ENCODE results near the gene FOXP1. TPM values are rescaled to one million over a fixed set of nuclear protein-coding genes. Genes with fewer than 3 reads are reported as not detected.

Gene FOXP1
- total and polyA plus RNA-seq, 8 donors: 12.3 to 215 (median 117) TPM

DNA sequence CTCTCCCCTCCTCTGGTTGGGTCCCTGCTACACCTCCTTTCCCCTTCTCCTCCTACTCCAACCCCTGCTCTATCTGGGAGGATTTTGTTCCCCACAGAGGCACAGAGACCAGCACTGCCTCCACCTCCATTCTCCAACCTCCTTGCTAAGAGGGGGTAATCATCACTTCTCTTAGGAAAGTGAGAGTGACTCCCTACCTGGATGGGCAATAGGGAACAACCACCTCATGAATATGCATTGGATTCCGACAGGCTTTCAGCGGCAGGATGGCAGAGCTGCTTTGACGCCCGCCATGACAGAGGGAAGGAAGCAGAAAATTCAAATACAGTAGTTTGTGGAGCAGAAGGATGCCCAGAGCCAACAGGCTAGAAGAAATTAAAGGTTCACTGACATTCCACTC, 656.3 kb downstream of the FOXP1 start:
- Histone ChIP-seq H3K4me3 (no peak overlapping the region), H3K9me3 (no peaks in the 10 kb centered on the region), H3K27me3 (no peaks in the 10 kb centered on the region), H3K4me1 (no peaks in the 10 kb centered on the region), H3K27ac (no peak overlapping the region), H3K36me3 (no peaks in the 10 kb centered on the region)
- intact Hi-C loops (cut with DNase I; ENCODE audit: low total_unique reads): no loop called here
- WGBS, 5 donors: 91 to 98% (median 98%) methylated on average over 4 of the region's 4 CpGs
- no peak for DNase-seq
- TF ChIP-seq EP300 (IDR thresholded peaks at IDR 0.05): no peak
- TF ChIP-seq, protein P1, sequence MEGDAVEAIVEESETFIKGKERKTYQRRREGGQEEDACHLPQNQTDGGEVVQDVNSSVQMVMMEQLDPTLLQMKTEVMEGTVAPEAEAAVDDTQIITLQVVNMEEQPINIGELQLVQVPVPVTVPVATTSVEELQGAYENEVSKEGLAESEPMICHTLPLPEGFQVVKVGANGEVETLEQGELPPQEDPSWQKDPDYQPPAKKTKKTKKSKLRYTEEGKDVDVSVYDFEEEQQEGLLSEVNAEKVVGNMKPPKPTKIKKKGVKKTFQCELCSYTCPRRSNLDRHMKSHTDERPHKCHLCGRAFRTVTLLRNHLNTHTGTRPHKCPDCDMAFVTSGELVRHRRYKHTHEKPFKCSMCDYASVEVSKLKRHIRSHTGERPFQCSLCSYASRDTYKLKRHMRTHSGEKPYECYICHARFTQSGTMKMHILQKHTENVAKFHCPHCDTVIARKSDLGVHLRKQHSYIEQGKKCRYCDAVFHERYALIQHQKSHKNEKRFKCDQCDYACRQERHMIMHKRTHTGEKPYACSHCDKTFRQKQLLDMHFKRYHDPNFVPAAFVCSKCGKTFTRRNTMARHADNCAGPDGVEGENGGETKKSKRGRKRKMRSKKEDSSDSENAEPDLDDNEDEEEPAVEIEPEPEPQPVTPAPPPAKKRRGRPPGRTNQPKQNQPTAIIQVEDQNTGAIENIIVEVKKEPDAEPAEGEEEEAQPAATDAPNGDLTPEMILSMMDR (IDR thresholded peaks at IDR 0.05): no peak
- no peak for TF ChIP-seq POLR2A (IDR thresholded peaks at IDR 0.05)
- TF ChIP-seq POLR2AphosphoS5 (IDR thresholded peaks at IDR 0.05): no peak

DNA sequence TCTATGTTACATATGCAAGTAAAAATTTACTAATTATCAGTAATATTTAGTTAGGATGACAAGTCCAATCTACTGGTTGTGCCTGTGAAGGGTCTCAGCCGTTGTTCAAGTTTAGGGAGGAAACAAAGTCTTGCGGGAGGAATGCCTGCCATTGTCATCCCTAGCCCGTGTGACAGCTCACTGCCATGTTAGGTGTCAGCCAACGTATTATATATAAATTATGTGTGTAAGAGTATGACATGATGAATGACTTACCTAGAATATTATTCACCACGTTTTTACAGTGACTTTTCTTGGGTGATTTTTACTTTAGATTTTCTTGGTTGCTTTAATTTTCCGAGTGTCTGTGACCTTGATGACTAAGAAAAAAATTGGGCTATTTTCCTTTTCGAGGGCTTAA, 656.7 kb downstream of the FOXP1 start:
- no peak for TF ChIP-seq POLR2AphosphoS5 (IDR thresholded peaks at IDR 0.05)
- TF ChIP-seq, protein P1 (IDR thresholded peaks at IDR 0.05): no peak
- TF ChIP-seq POLR2A (IDR thresholded peaks at IDR 0.05): no peak
- no peak for TF ChIP-seq EP300 (IDR thresholded peaks at IDR 0.05)

DNA sequence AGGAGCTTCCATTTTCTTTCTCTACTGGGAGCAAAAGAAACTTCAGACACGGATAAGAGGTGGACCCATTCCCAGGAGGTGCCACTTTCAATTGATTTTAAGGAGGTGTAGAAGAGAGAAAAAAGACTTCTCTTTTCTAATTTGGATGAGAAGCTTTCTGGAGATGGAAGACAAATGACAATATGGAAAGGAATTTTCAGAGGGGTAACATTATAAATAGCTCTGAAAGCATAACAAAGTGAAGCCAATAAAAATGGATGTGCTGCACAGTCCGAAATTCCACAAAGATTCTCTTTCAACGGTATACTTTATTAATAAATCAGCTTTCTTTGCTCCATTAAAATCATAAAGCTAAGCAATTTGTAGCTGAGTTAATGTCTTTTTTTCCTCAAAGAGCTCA, 663.9 kb downstream of the FOXP1 start:
- H3K4me1 ChIP-seq: no peaks in the 10 kb centered on the region

More for the DNA sequence above, 656.7 kb downstream of the FOXP1 start:
- DNase-seq: no peak
- intact Hi-C loops (cut with DNase I; ENCODE audit: low total_unique reads): no loop called here
- H3K27me3 ChIP-seq: no peaks in the 10 kb centered on the region
- H3K4me3 ChIP-seq: no peak overlapping the region
- H3K36me3 ChIP-seq: no peaks in the 10 kb centered on the region
- no peaks in the 10 kb centered on the region for H3K9me3 ChIP-seq
- no peaks in the 10 kb centered on the region for H3K4me1 ChIP-seq
- H3K27ac ChIP-seq: no peak overlapping the region
- WGBS, 5 donors: 81 to 86% (median 84%) methylated on average over 7 of the region's 7 CpGs

DNA sequence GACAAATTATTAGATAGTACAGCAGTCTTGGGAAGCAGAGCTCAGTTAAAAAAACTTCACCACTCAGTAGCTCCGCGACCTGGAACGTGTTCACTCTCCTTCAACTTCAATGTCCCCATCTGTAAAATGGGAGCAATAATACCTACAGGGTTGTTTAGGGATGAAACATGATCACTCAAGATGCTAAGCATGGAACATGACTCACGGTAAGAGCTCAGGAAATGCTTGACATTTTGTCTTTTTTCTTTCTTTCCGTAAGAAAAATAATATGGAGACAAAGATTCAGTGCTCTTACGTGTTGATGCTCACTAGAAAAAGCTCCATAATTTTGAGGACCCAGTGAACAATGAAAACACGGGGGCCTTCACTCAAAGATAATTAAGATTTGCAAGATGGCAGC, 664.4 kb downstream of the FOXP1 start:
- H3K4me1 ChIP-seq: no peaks in the 10 kb centered on the region
- intact Hi-C loops (cut with DNase I; ENCODE audit: low total_unique reads): no loop called here
- no peaks in the 10 kb centered on the region for H3K36me3 ChIP-seq
- no peaks in the 10 kb centered on the region for H3K9me3 ChIP-seq
- WGBS, 5 donors: 90 to 94% (median 92%) methylated on average over 7 of the region's 7 CpGs
- H3K27ac ChIP-seq: no peak overlapping the region
- no peak overlapping the region for H3K4me3 ChIP-seq
- no peaks in the 10 kb centered on the region for H3K27me3 ChIP-seq
- DNase-seq: no peak
- TF ChIP-seq EP300 (IDR thresholded peaks at IDR 0.05): no peak

More for the DNA sequence above, 663.9 kb downstream of the FOXP1 start:
- Histone ChIP-seq H3K4me3 (no peak overlapping the region), H3K27me3 (no peaks in the 10 kb centered on the region), H3K36me3 (no peaks in the 10 kb centered on the region), H3K27ac (no peak overlapping the region), H3K9me3 (no peaks in the 10 kb centered on the region)
- WGBS, 5 donors: 71 to 91% (median 81%) methylated on average over 3 of the region's 3 CpGs
- intact Hi-C loops (cut with DNase I; ENCODE audit: low total_unique reads): no loop called here
- TF ChIP-seq POLR2A (IDR thresholded peaks at IDR 0.05) (no peak), POLR2AphosphoS5 (IDR thresholded peaks at IDR 0.05) (no peak)
- TF ChIP-seq, protein P1 (IDR thresholded peaks at IDR 0.05): no peak
- no peak for DNase-seq

DNA sequence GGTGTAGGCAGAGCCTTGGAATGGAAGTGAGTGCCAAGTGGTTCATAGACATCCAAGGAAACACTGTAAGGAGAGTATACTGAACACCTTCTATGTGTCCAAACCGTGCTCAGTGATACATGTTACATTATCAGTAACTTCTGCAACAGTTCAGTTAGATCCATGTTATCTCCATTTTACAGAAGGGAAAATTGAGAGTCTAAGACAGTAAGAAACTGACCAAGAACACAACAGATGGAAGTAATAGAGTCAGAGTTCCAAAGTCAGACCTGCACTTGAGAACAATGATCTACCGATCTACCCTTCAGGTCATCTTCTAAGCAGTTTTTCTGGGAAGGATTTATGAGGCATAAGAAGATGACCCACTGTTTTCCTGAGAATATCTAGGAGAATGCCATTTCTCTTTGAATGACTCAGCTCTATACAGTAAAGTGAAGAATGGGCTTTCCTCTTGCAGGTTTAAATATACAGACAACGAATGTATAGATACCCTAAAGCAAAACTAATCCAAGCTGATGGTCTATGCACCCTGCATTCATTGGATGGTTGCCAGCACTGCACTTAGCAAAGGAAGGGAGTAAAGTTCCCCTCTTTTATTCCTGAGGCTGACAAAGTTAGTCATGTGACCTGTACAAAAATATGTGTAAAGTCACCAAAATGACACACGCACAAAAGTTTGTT, 667.0 kb downstream of the FOXP1 start:
- TF ChIP-seq, protein P1 (IDR thresholded peaks at IDR 0.05): no peak
- TF ChIP-seq EP300 (IDR thresholded peaks at IDR 0.05) (no peak), POLR2AphosphoS5 (IDR thresholded peaks at IDR 0.05) (no peak), POLR2A (IDR thresholded peaks at IDR 0.05) (no peak)
- Histone ChIP-seq H3K4me3 (no peak overlapping the region), H3K4me1 (no peaks in the 10 kb centered on the region), H3K27me3 (no peaks in the 10 kb centered on the region), H3K36me3 (no peaks in the 10 kb centered on the region), H3K9me3 (no peaks in the 10 kb centered on the region), H3K27ac (no peak overlapping the region)
- intact Hi-C loops (cut with DNase I; ENCODE audit: low total_unique reads): no loop called here
- DNase-seq: peak in 1 of 2 donors; percentile 62
- 46 to 55% (median 48%) methylated on average over 4 of the region's 4 CpGs for WGBS, 5 donors
